ENCODE results near the gene COL27A1. TPM values are rescaled to one million over a fixed set of nuclear protein-coding genes. Genes with fewer than 3 reads are reported as not detected.

COL27A1 gene
- total and polyA plus RNA-seq, 12 donors, result 3.0 to 99.8 (median 11.9) TPM

- intact Hi-C loops (cut with DNase I), result no loop called here
- no peak for TF ChIP-seq POLR2A (IDR thresholded peaks at IDR 0.05)
- TF ChIP-seq, protein P1, sequence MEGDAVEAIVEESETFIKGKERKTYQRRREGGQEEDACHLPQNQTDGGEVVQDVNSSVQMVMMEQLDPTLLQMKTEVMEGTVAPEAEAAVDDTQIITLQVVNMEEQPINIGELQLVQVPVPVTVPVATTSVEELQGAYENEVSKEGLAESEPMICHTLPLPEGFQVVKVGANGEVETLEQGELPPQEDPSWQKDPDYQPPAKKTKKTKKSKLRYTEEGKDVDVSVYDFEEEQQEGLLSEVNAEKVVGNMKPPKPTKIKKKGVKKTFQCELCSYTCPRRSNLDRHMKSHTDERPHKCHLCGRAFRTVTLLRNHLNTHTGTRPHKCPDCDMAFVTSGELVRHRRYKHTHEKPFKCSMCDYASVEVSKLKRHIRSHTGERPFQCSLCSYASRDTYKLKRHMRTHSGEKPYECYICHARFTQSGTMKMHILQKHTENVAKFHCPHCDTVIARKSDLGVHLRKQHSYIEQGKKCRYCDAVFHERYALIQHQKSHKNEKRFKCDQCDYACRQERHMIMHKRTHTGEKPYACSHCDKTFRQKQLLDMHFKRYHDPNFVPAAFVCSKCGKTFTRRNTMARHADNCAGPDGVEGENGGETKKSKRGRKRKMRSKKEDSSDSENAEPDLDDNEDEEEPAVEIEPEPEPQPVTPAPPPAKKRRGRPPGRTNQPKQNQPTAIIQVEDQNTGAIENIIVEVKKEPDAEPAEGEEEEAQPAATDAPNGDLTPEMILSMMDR (IDR thresholded peaks at IDR 0.05), result no peak
- Histone ChIP-seq H3K27ac (no peak overlapping the region), H3K9me3 (replicated peaks in 1 of 3) (no peaks in the 10 kb centered on the region), H3K4me3 (no peak overlapping the region), H3K36me3 (replicated peaks in 1 of 2) (no peaks in the 10 kb centered on the region), H3K27me3 (no peaks in the 10 kb centered on the region), H3K4me1 (replicated peaks in 1 of 2) (no peaks in the 10 kb centered on the region)
- WGBS, 4 donors, result 83 to 95% (median 95%) methylated on average over 1 to 3 of the region's 3 CpGs; no CpG with 5 or more reads in 1 of the 4 donors
- DNase-seq, result no peak
Measured at GRCh38 chr9:114193090-114193489, 37.8 kb downstream of the COL27A1 start.

DNA sequence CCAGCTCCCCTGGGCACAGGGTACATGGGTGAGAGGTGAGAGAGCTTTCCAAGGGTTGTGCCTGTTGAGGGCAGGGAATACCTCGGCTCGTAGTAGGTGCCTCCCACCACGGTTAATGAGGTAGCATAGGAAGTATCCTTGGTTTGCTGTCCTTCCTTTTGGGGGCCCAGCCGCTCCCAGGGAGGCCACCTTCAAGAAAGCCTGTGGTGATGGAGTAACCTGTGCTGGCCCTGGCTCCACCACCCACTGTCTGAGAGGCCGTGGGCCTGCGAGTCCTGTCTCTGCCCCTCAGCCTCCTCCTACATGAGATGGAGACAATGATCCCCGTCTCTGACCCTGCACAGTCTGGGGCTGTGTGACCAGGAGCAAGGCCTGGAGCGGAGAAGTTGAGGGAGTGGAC, 40.8 kb downstream of the COL27A1 start:
- no peak overlapping the region for H3K27ac ChIP-seq
- H3K36me3 ChIP-seq (replicated peaks in 1 of 2), result no peaks in the 10 kb centered on the region
- H3K4me1 ChIP-seq (replicated peaks in 1 of 2), result no peaks in the 10 kb centered on the region
- H3K27me3 ChIP-seq, result no peaks in the 10 kb centered on the region
- WGBS, 4 donors, result 88 to 97% (median 95%) methylated on average over 3 to 8 of the region's 8 CpGs
- no peak for DNase-seq
- H3K9me3 ChIP-seq (replicated peaks in 1 of 3), result no peaks in the 10 kb centered on the region
- intact Hi-C loops (cut with DNase I), result no loop called here
- H3K4me3 ChIP-seq, result no peak overlapping the region
- TF ChIP-seq, protein P1 (IDR thresholded peaks at IDR 0.05), result no peak
- TF ChIP-seq POLR2A (IDR thresholded peaks at IDR 0.05), result no peak

DNA sequence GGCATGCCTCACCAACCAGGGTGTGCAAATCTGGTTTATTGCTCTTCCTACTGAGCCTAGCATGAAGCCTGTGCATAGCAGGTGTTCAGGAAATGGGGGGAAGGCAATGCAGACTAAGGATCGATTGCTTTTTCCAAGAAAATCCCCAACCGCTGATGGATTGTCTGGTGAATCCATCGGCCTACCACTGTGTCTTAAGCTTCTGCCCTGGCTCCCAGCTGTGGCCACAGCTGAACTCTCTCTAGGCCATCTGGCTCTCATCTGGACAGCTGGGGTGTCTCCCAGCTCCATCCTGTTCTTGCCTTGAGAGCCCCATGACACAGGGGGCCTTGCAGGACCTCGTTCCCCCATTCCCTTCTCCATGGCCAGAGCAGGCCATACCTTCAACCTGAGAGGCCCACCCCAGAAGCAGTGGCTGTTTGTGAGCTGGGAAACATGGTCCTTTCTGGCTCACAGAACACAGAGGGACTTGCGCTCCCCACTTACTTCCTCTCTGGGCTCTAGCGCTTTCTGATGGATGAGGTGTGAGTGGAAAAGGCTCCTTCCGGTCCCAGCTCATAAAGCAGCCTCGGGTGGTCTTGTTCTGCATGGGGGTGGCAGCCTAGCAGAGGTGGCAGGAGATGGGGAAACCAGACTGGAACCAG, 41.8 kb downstream of the COL27A1 start:
- WGBS, 4 donors, result 79 to 100% (median 83%) methylated on average over 2 to 8 of the region's 8 CpGs
- Histone ChIP-seq H3K4me1 (replicated peaks in 1 of 2) (no peaks in the 10 kb centered on the region), H3K36me3 (replicated peaks in 1 of 2) (no peaks in the 10 kb centered on the region), H3K27ac (no peak overlapping the region), H3K4me3 (no peak overlapping the region), H3K9me3 (replicated peaks in 1 of 3) (no peaks in the 10 kb centered on the region), H3K27me3 (no peaks in the 10 kb centered on the region)
- intact Hi-C loops (cut with DNase I), result no loop called here
- DNase-seq, result no peak
- TF ChIP-seq POLR2A (IDR thresholded peaks at IDR 0.05), result no peak
- TF ChIP-seq, protein P1 (IDR thresholded peaks at IDR 0.05), result no peak

- Histone ChIP-seq H3K4me3 (no peak overlapping the region), H3K27me3 (no peaks in the 10 kb centered on the region), H3K9me3 (replicated peaks in 1 of 3) (no peaks in the 10 kb centered on the region), H3K4me1 (replicated peaks in 1 of 2) (peaks cover 0 to 8% of the 10 kb centered on the region in 2 donors), H3K27ac (no peak overlapping the region), H3K36me3 (replicated peaks in 1 of 2) (no peaks in the 10 kb centered on the region)
- DNase-seq, result no peak
- intact Hi-C loops (cut with DNase I), result no loop called here
- no peak for TF ChIP-seq POLR2A (IDR thresholded peaks at IDR 0.05)
- TF ChIP-seq, protein P1 (IDR thresholded peaks at IDR 0.05), result no peak
- WGBS, 4 donors, result 86 to 91% (median 90%) methylated on average over 7 to 8 of the region's 8 CpGs
Measured at GRCh38 chr9:114198249-114199040, 43.1 kb downstream of the COL27A1 start.

All from adrenal gland (tissue), 12 donors.